HCT116 (cell line): Measurements from ENCODE around the gene PURA. TPM values are rescaled to one million over a fixed set of nuclear protein-coding genes. Genes with fewer than 3 reads are reported as not detected.

Experiments
- ATAC-seq: fragments of 200-7000 bp; cut with Tn5 transposase; 2 replicates; pipeline ENCODE4 v1.9.1; 2020; ENCODE audit warnings: mild to moderate bottlenecking, moderate library complexity
- BruUV-seq: library from RNA; stranded (reverse); fragments of 400-500 nt; replicated peaks from 2 replicates; lab custom pipeline; 2021; lab: Mats Ljungman, UMichigan
- CTCF ChIA-PET: fragments of 300-600 bp; sonication (Branson Sonifier 250); formaldehyde crosslinking; loops from one replicate; lab custom pipeline; 2021; ENCODE audit warnings: antibody characterized with exemption; lab: Charles Lee
- POLR2A ChIA-PET: fragments of 300-600, 350-600 bp; sonication (Branson Sonifier 250); formaldehyde crosslinking; loops from one replicate; lab custom pipeline; 2021; ENCODE audit warnings: antibody characterized with exemption; lab: Charles Lee
- RAD21 ChIA-PET, 2 experiments: fragments of 300-600 bp; sonication (Branson Sonifier 250); formaldehyde crosslinking; loops; one replicate each; lab custom pipeline; 2023; ENCODE audit warnings: low total read pairs in 2 of 2; ENCODE audit not compliant: uncharacterized antibody in 2 of 2, unreplicated experiment in 2 of 2, low non-redundant PET in 1 of 2; lab: Charles Lee
- DNase-seq: peaks from one replicate; pipeline ENCODE4 v3.0.0-alpha.2; 2010; ENCODE audit warnings: low read depth, low spot score
- H2AFZ ChIP-seq: fragments of 200-600 bp; shearing (Covaris generic), sonication (generic); 2 replicates; pipeline ENCODE4 v1.6.1; 2017; ENCODE audit warnings: low read depth, mixed run types, mixed read lengths, antibody characterized with exemption, low read length; ENCODE audit not compliant: poor library complexity, severe bottlenecking
- H3K27ac ChIP-seq: 2 replicates; pipeline ENCODE4 v1.5.1; 2012; ENCODE audit warnings: low read depth, low read length
- H3K27me3 ChIP-seq: fragments of 200-600 bp; sonication (generic); 2 replicates; pipeline ENCODE4 v1.6.1; 2016; ENCODE audit warnings: mixed run types, low read length, mixed read lengths; ENCODE audit not compliant: insufficient read depth
- H3K36me3 ChIP-seq, 2 experiments: fragments of 200-500 bp in 1 of 2; fragments of 200-600 bp in 1 of 2; sonication (Bioruptor generic) in 1 of 2; sonication (generic) in 1 of 2; 2 replicates each; pipeline versions ENCODE4 v1.5.1 to v1.6.1; 2014 to 2016; ENCODE audit warnings: low read length in 2 of 2, inconsistent platforms in 1 of 2, mixed read lengths in 1 of 2, mixed run types in 1 of 2; ENCODE audit not compliant: insufficient read depth in 2 of 2, control insufficient read depth in 1 of 2
- H3K4me1 ChIP-seq, 2 experiments: fragments of 200-600 bp in 1 of 2; sonication (generic) in 1 of 2; 2 replicates each; pipeline versions ENCODE4 v1.5.1 to v1.6.1; 2012 to 2017; ENCODE audit warnings: low read length in 2 of 2, inconsistent platforms in 1 of 2, mild to moderate bottlenecking in 1 of 2, mixed read lengths in 1 of 2, mixed run types in 1 of 2, moderate library complexity in 1 of 2; ENCODE audit not compliant: insufficient read depth in 2 of 2, control insufficient read depth in 1 of 2
- H3K4me2 ChIP-seq: fragments of 200-600 bp; sonication (generic); 2 replicates; pipeline ENCODE4 v1.6.1; 2017; ENCODE audit warnings: mixed run types, low read length, mixed read lengths
- H3K4me3 ChIP-seq, 2 experiments: fragments of 200-600 bp in 1 of 2; sonication (generic) in 1 of 2; replicated peaks in 1 of 2; 2 replicates each; pipeline ENCODE4 v1.5.1; 2011 to 2016; ENCODE audit warnings: low read length in 2 of 2, control low read depth in 1 of 2, low read depth in 1 of 2, mild to moderate bottlenecking in 1 of 2, mixed read lengths in 1 of 2, mixed run types in 1 of 2
- H3K79me2 ChIP-seq: fragments of 200-600 bp; sonication (generic); 2 replicates; pipeline ENCODE4 v1.6.1; 2017; ENCODE audit warnings: mild to moderate bottlenecking, mixed run types, low read length, moderate library complexity, mixed read lengths; ENCODE audit not compliant: insufficient read depth
- H3K9ac ChIP-seq: fragments of 200-600 bp; sonication (generic); 2 replicates; pipeline ENCODE4 v1.6.1; 2016; ENCODE audit warnings: low read length, mixed read lengths
- H3K9me2 ChIP-seq: fragments of 200-600 bp; sonication (generic), shearing (Covaris generic); 2 replicates; pipeline ENCODE4 v1.6.1; 2017; ENCODE audit warnings: mixed run types, mild to moderate bottlenecking, moderate library complexity; ENCODE audit not compliant: insufficient read depth
- H3K9me3 ChIP-seq, 2 experiments: fragments of 200-500 bp in 1 of 2; fragments of 200-600 bp in 1 of 2; sonication (Bioruptor generic) in 1 of 2; sonication (generic) in 1 of 2; 2 replicates each; pipeline ENCODE4 v1.6.1; 2014 to 2017; ENCODE audit warnings: low read length in 2 of 2, mixed read lengths in 2 of 2, inconsistent platforms in 1 of 2, low read depth in 1 of 2, mild to moderate bottlenecking in 1 of 2, mixed run types in 1 of 2, moderate library complexity in 1 of 2; ENCODE audit not compliant: control insufficient read depth in 1 of 2, insufficient read depth in 1 of 2
- H4K20me1 ChIP-seq: fragments of 200-600 bp; sonication (generic), shearing (Covaris generic); 2 replicates; pipeline ENCODE4 v1.6.1; 2017; ENCODE audit warnings: mixed run types, mild to moderate bottlenecking, moderate library complexity; ENCODE audit not compliant: insufficient read depth
- CEBPB ChIP-seq: IDR thresholded peaks from 2 replicates; pipeline ENCODE4 v1.6.1; 2012; ENCODE audit warnings: low read depth
- EGR1 ChIP-seq: IDR thresholded peaks from 2 replicates; pipeline ENCODE4 v1.6.1; 2012; ENCODE audit warnings: low read depth
- EZH2 ChIP-seq: fragments of 200-600 bp; sonication (generic); IDR thresholded peaks from 2 replicates; pipeline ENCODE4 v1.6.1; 2017; ENCODE audit warnings: antibody characterized with exemption, mixed run types
- EZH2phosphoT487 ChIP-seq: fragments of 200-600 bp; IDR thresholded peaks from 2 replicates; pipeline ENCODE4 v1.6.1; 2018; ENCODE audit warnings: antibody characterized with exemption, borderline replicate concordance
- JUND ChIP-seq: IDR thresholded peaks from 2 replicates; pipeline ENCODE4 v1.6.1; 2012
- POLR2A ChIP-seq: IDR thresholded peaks from 2 replicates; pipeline ENCODE4 v1.7.0; 2011; ENCODE audit warnings: borderline replicate concordance; ENCODE audit not compliant: insufficient read depth, insufficient read length; ENCODE audit errors: extremely low read depth
- POLR2AphosphoS5 ChIP-seq: IDR thresholded peaks from 2 replicates; pipeline ENCODE4 v1.6.1; 2011; ENCODE audit warnings: mild to moderate bottlenecking, low read depth, low read length, moderate library complexity
- RAD21 ChIP-seq: IDR thresholded peaks from 2 replicates; pipeline ENCODE4 v1.6.1; 2012; ENCODE audit warnings: low read depth, mild to moderate bottlenecking
- SP1 ChIP-seq: IDR thresholded peaks from 2 replicates; pipeline ENCODE4 v1.6.1; 2012; ENCODE audit warnings: low read depth
- SRF ChIP-seq: IDR thresholded peaks from 2 replicates; pipeline ENCODE4 v1.6.1; 2012; ENCODE audit warnings: low read depth
- ZFX ChIP-seq: fragments of 450-650 bp; IDR thresholded peaks from 2 replicates; pipeline ENCODE4 v1.6.1; 2017
- intact Hi-C: fragments of 100-400 bp; cut with micrococcal nuclease; formaldehyde crosslinking; loops from 2 replicates; pipeline ENCODE4 v1.10.0; 2022
- total RNA-seq: library from RNA; stranded (reverse); gene quantifications from one replicate; pipeline ENCODE4 v1.2.1, GENCODE V29; 2021; ENCODE audit not compliant: unreplicated experiment
- TF ChIP-seq, protein P1 (sequence below): IDR thresholded peaks from 2 replicates; pipeline ENCODE4 v1.6.1; 2012
- TF ChIP-seq, protein P2 (sequence below): IDR thresholded peaks from 2 replicates; pipeline ENCODE4 v1.6.1; 2012; ENCODE audit warnings: low read depth

PURA gene
- total RNA-seq, 1 experiment from 2014 or later = 15.2 TPM

GRCh38 chr5:140109018-140109758 is 4.7 kb upstream of the PURA start:
- H3K9me3 ChIP-seq = no peaks in the 10 kb centered on the region
- peak overlapping the region; percentile 95 for H3K4me2 ChIP-seq
- no peaks in the 10 kb centered on the region for H3K27me3 ChIP-seq
- no peak overlapping the region for H2AFZ ChIP-seq
- H4K20me1 ChIP-seq = no peaks in the 10 kb centered on the region
- ATAC-seq = no peak
- ChIA-PET CTCF (interaction anchor here (1.0 to 2.1 kb wide), 2 partner anchors 10 to 37 kb away, joined by 3 to 6 read pairs; no protein-coding TSS in a partner anchor), POLR2A (no interaction called here), RAD21 (no interaction called here)
- TF ChIP-seq RAD21 = no peak
- TF ChIP-seq EZH2 = no peak
- H3K4me3 ChIP-seq = peak overlapping the region; percentile 87 to 94
- H3K79me2 ChIP-seq = peaks cover 55% of the 10 kb centered on the region
- intact Hi-C loops = no loop called here
- no peak for DNase-seq
- TSS peak; percentile 68 for BruUV-seq
- H3K27ac ChIP-seq = peak overlapping the region; percentile 89; the same call in 1 of the 2 replicates
- no peaks in the 10 kb centered on the region for H3K36me3 ChIP-seq
- no peaks in the 10 kb centered on the region for H3K9me2 ChIP-seq
- H3K9ac ChIP-seq = peak overlapping the region; percentile 83
- H3K4me1 ChIP-seq = peaks cover 10 to 44% of the 10 kb centered on the region in 2 experiments

DNA sequence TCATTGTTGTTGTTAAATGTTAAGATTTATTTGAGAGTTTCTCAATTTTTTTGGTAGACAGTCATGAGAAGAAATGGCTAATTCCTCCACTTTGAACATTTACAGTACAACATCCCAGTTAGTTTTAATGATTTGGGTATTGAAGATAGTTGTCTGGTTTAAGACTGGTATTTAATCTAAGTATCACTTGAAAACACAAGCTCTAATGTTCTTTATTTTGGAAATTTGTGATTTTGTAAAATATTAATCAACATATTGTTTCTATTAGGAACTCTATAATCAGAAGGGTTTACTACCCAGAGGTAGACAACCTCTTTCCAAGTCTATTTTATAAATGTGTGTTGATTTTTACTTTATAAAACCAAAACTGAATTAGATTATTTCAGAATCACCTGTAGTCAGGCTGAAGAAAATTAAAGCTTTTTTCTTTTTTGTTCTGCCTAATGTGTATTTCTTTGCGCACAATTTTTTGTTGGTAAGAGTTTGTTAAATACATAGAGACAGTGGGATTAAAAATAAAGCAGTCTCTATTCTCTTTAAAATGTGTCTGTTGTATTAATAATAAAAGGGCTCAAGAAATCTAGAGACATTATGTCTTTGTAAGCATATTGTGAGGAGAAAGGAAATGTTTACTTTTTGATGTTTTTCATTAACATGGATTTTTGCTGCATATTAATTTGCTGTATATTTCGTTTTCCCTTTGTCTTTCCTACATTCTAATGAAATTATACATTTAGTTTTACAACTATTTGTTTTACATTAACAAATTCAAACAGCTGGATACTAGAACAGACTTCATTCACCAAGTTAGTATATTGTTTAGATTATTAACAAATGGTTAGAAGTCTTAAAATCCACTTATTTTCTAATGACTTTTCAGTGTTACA is 3.9 kb upstream of the PURA start:
- ATAC-seq = no peak
- no TSS peak for BruUV-seq
- RAD21 ChIA-PET = no interaction called here
- Histone ChIP-seq H3K4me3 (no peak overlapping the region), H3K9me3 (no peaks in the 10 kb centered on the region)
- POLR2A ChIA-PET = no interaction called here
- TF ChIP-seq, protein P1, sequence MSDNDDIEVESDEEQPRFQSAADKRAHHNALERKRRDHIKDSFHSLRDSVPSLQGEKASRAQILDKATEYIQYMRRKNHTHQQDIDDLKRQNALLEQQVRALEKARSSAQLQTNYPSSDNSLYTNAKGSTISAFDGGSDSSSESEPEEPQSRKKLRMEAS = no peak
- TF ChIP-seq SRF (no peak), JUND (no peak), POLR2A (no peak), SP1 (no peak), ZFX (no peak), EGR1 (no peak), EZH2phosphoT487 (no peak), CEBPB (no peak), POLR2AphosphoS5 (no peak)
- TF ChIP-seq, protein P2, sequence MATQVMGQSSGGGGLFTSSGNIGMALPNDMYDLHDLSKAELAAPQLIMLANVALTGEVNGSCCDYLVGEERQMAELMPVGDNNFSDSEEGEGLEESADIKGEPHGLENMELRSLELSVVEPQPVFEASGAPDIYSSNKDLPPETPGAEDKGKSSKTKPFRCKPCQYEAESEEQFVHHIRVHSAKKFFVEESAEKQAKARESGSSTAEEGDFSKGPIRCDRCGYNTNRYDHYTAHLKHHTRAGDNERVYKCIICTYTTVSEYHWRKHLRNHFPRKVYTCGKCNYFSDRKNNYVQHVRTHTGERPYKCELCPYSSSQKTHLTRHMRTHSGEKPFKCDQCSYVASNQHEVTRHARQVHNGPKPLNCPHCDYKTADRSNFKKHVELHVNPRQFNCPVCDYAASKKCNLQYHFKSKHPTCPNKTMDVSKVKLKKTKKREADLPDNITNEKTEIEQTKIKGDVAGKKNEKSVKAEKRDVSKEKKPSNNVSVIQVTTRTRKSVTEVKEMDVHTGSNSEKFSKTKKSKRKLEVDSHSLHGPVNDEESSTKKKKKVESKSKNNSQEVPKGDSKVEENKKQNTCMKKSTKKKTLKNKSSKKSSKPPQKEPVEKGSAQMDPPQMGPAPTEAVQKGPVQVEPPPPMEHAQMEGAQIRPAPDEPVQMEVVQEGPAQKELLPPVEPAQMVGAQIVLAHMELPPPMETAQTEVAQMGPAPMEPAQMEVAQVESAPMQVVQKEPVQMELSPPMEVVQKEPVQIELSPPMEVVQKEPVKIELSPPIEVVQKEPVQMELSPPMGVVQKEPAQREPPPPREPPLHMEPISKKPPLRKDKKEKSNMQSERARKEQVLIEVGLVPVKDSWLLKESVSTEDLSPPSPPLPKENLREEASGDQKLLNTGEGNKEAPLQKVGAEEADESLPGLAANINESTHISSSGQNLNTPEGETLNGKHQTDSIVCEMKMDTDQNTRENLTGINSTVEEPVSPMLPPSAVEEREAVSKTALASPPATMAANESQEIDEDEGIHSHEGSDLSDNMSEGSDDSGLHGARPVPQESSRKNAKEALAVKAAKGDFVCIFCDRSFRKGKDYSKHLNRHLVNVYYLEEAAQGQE = no peak
- TF ChIP-seq, all 23 proteins: peak for 0
- H3K9ac ChIP-seq = no peak overlapping the region
- no peak for DNase-seq
- H3K79me2 ChIP-seq = peaks cover 62% of the 10 kb centered on the region
- H2AFZ ChIP-seq = no peak overlapping the region
- intact Hi-C loops = no loop called here
- no peaks in the 10 kb centered on the region for H3K36me3 ChIP-seq
- peak overlapping the region; percentile 95; the same call in 1 of the 2 replicates for H3K4me2 ChIP-seq
- H3K27me3 ChIP-seq = no peaks in the 10 kb centered on the region
- no peaks in the 10 kb centered on the region for H3K9me2 ChIP-seq
- H3K4me1 ChIP-seq = peaks cover 14 to 51% of the 10 kb centered on the region in 2 experiments
- no peak overlapping the region for H3K27ac ChIP-seq
- CTCF ChIA-PET = interaction anchor here (1.0 to 2.1 kb wide), 2 partner anchors 9 to 38 kb away, joined by 3 to 6 read pairs; no protein-coding TSS in a partner anchor
- H4K20me1 ChIP-seq = no peaks in the 10 kb centered on the region
